ENCODE results near the gene NT5DC3.

GRCh38 chr12:103829092-103829491 is 11.9 kb downstream of the NT5DC3 start:
- no peak for TF ChIP-seq CTCF (conservative IDR thresholded peaks at IDR 0.05; ENCODE audit: low read depth, low read length)
- TF ChIP-seq EZH2 (IDR thresholded peaks at IDR 0.05; ENCODE audit: borderline replicate concordance, low read depth, low read length, poor library complexity, severe bottlenecking), result no peak

Data from A673 (cell line).